VCaP (cell line): ENCODE results near the gene PTRHD1.

Experiments
- H3K27ac ChIP-seq: fragments of 450-650 bp; 2 replicates; pipeline ENCODE4 v1.5.1; 2017
- CTCF ChIP-seq: fragments of 450-650 bp; conservative IDR thresholded peaks from 2 replicates; pipeline ENCODE4 v1.5.1; 2017; ENCODE audit warnings: mild to moderate bottlenecking, moderate library complexity

The PTRHD1 gene

DNA sequence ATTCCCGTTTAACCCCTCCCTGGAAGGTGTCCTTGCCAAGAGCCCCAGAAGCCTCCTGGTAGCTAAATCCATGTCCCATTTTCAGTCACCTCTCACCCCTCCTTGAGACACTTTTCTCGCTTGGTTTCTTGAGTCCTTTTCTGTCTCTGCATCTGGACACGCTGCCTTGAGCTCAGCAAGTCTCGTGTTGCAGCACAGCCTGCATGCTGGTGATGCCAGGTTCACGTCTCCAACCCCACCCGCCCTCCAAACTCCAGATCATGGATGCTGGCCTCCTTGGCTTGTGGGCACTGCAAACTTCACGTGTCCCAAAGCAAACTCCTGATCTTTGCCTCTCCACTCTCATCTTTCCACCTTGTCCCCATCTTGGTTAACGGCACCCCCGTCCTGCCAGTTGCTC, 39.3 kb upstream of the PTRHD1 start:
- H3K27ac ChIP-seq, result no peak overlapping the region
- TF ChIP-seq CTCF, result no peak

DNA sequence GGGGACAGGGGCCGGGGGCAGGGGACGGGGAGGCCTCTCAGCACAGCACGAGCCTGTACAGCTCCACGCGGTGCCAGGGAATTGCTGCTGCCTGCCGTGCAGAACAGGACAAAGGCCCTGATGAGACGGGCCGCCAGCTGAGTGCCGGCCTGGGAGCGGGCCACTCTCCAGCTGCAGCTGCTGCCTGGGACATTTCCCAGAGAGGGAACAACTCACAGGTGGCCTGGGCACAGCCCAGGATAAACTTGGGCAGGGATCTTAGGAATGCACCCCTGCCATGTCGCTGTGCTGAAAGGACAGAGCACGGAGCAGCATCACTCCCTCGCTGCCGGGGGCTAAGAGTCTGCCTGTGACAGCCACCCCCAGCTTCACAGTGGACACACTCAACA, 38.9 kb upstream of the PTRHD1 start:
- H3K27ac ChIP-seq, result no peak overlapping the region
- TF ChIP-seq CTCF, result no peak

DNA sequence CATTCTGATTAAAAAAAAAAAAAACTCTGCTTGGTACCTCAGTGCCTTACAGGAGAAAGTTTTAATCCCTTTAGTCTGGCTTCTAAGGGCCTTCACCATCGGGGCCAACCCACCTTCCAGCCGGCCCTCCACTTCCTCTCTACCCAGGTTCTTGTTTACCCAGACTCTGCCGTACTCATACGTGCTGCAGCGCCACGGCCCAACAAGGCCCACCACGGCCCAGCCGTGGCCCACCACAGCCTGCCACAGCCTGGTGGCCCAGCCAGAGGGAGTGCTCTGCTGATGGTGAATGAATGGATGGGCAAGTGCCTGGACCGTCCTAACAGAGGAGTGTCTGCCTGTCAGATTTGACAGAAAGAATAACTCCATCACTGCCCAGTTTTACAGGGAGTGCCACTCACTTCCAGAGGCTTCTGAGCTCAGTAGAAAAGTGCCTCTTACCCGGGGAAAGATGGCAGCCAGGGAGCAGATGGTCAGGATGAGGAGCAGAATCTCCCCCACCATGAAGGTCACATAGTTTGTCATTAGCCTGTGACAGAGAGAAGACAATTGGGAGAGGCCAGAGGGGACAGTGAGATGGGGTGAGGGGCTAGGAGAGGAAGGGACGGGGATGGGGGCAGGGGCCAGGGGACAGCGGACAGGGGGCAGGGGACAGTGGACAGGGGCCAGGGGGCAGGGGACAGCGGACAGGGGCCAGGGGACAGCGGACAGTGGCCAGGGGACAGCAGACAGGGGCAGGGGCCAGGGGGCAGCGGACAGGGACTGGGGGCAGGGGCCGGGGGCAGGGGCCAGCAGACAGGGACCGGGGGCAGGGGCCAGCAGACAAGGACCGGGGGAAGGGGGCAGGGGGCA, 38.3 kb upstream of the PTRHD1 start:
- H3K27ac ChIP-seq, result no peak overlapping the region
- no peak for TF ChIP-seq CTCF

DNA sequence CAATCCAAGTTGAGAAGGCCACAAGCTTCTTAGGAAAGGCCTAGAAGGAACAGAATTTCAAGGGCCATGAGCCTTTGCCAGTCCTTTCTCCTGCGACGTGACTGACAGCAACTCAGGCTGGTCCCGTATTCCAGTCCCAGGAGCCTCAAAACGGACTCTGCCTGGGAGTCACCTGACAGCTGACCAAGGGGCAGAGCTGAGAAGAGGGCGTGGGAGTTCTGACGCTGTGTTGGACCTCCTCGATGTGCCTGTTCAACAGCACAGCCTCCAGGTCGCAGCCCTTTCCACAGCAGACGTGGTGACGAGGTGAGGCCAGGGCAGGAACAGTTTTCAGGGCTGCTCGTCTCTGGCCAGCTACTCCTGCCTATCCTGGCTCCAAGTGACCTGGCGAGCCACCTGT, 37.6 kb upstream of the PTRHD1 start:
- no peak overlapping the region for H3K27ac ChIP-seq
- TF ChIP-seq CTCF, result no peak

- H3K27ac ChIP-seq, result no peak overlapping the region
- TF ChIP-seq CTCF, result peak; percentile 19; the same call in 1 of the 2 replicates
These were observed 37.2 kb upstream of the PTRHD1 start for GRCh38 chr2:24830351-24830750.

GRCh38 chr2:24828238-24828996, 35.2 kb upstream of the PTRHD1 start:
- peak overlapping the region; percentile 69 for H3K27ac ChIP-seq
- no peak for TF ChIP-seq CTCF
